ENCODE data around the gene BAD.

GRCh38 chr11:64224151-64224890, 60.1 kb downstream of the BAD start:
- TF ChIP-seq POLR2A (IDR thresholded peaks at IDR 0.05; ENCODE audit: extremely low read depth, insufficient read length), result no peak
- TF ChIP-seq CTCF (IDR thresholded peaks at IDR 0.05; ENCODE audit: low read depth, low read length), result no peak
- no peak for TF ChIP-seq MAX (IDR thresholded peaks at IDR 0.05; ENCODE audit: low read depth, low read length)
